GM11168 (cell line): ENCODE data around the gene KLF9.

ENCODE experiments used
- in situ Hi-C: fragments of 300-500 bp; cut with MboI; formaldehyde crosslinking; loops from one replicate; pipeline ENCODE4 v1.12.0; 2022; ENCODE audit warnings: low sequenced_read_pairs; ENCODE audit not compliant: unreplicated experiment

The KLF9 gene

GRCh38 chr9:70422371-70423043 is 8.1 kb upstream of the KLF9 start:
- in situ Hi-C loops = no loop called here

GRCh38 chr9:70421272-70422180 is 7.1 kb upstream of the KLF9 start:
- in situ Hi-C loops = no loop called here

DNA sequence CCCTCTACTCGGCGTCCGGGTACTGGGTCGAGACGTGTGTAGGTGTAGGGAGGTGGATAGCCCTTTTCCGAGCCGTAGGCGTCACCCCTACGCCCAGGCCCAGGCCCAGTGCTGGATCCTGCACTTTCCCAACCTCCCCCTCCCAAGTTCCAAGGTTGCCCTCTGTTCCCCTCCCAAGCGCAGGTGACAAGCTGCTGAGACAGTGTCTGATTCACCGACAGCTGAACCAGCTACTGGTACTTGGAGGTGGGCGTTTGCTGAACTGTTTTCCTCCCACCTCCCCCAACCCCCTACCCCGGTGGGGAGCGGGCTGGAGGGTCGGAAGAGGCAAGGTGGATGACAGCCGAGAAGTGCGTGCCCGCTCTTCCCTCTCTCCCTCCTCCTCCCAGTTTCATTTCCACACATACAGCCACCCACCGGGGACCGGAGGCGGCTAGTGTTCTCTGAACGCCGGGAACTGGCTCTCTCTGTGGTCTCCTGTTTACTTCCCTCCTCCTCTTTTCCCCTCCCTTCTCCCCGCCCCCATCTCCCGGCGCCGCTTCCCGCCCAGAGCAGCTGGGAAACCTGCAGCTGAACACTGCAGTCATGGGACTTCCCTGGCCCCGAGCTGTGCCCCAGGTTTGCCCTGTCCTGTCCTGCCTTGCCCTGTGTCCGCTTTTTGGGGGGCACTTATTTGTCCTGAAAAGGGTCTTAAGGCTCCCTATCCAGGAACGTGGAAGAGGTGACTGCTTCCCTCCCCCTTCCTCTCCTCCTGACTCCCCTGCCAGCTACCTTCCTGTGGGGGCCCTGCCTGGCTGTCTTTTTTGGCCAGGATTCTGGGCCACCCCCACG is 6.2 kb upstream of the KLF9 start:
- in situ Hi-C loops = no loop called here

DNA sequence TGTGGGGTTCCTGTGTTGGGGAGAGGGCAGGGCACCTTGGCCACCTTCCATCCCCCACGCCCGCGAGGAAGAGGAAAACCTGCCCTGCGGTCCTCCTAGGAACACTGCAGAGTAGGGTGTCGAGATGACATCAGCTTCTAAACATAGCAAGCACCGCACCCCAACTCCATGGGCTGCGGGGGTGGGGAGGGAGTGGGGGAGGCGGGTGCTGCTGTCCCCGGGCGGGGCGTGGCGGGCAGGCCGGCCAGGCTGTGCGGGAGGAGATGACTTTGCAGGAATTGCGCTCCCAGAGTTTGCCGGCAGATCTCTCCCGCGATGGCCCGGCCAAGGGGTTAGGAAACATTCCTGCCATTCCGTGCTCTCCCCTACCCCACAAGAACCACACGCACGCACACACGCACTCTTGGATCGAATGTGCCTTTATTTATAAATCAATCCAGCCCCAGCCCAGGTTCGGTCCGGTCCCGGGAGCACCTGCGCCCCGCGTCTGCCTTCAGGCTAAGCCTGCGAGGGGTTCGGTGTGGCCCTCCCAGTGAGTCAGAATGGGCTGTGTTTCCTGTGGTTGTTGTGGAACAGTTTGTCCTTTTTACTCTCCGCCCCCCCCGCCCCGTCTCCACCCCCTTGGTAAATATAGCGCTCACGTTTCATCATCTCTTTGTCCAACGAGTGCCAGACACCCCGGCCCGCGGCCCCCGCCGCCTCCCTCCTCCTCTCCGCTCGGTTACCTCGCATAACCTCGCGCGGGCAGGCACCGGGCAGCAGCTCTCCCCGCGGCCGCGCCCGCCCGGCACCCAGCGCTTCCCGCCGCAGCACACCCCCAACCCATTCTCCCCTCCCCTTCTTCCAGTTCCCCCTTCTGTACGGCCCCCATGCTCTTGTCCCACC is 5.3 kb upstream of the KLF9 start:
- in situ Hi-C loops = no loop called here

DNA sequence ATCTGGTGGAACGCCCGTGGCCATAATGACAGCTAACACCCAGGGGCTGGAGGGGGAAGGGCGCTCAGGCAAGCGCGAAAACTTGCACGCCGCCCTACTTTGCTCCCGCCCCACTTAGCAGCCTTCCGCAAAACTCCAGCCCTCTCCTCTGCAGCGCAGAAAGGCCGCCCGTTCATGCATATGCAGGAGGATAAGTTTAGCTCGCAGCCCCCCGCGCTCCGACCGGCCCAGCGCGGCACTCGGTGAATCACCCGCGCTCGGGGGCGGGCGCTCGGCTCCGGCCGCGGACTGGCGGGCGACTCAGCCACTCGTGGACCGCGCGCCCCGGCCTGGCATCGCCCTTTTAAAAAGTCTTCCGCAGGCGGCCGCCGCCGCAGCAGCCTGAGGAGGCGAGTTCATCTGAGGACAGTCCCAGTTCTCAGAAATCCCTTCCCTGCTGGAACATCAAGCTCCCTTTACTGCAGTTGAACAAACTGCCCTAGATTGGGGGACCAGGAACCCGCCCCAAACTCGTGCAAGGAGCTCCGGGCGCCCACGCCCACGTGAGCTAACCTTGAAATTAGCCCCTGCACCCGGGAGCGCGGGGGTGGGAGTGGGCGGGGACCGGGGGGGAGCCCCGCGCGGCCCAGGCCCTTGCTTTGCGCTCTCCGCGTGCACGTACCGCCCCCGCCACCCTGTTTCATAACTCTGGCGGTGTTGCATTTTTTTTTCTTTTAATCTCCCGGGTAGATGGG is 4.5 kb upstream of the KLF9 start:
- in situ Hi-C loops = no loop called here

- in situ Hi-C loops = no loop called here
These were observed 1.0 kb upstream of the KLF9 start for GRCh38 chr9:70415476-70415875.

DNA sequence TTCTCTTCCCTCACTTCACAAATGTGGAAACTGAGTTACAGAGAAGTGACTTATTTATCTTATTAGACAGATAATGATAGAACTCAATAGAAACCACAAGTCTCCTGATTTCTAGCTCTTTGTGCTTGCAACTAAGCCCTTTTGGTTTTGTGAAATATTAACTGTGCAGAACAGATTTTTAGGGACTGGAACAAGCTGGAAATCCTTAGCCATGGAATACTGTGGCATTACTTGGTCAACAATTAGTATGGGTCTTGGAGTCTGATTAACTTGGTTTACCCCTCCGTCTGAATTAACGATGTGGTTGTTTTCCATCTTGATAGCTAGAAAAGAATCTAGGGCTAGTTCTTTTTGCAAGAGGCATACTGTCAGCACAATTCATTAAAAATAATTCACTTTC is 584 bp upstream of the KLF9 start:
- in situ Hi-C loops = no loop called here

DNA sequence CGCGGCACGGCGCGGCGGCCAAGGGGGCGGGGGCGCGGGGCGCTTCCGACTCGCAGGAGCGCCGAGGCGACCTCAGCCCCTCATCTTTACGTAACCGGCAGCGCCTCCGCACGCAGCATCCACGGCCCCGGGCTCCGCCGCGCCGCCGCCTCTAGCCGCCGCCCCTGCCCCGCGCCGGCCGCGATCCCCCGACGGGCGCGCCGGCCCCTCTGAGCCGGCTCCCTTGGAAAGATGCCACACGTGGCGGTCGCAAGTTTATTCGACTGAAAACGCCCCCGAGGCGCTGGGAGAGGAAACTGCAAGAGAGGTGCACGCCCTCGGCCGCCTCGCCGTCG is 1.0 kb downstream of the KLF9 start:
- in situ Hi-C loops = no loop called here

DNA sequence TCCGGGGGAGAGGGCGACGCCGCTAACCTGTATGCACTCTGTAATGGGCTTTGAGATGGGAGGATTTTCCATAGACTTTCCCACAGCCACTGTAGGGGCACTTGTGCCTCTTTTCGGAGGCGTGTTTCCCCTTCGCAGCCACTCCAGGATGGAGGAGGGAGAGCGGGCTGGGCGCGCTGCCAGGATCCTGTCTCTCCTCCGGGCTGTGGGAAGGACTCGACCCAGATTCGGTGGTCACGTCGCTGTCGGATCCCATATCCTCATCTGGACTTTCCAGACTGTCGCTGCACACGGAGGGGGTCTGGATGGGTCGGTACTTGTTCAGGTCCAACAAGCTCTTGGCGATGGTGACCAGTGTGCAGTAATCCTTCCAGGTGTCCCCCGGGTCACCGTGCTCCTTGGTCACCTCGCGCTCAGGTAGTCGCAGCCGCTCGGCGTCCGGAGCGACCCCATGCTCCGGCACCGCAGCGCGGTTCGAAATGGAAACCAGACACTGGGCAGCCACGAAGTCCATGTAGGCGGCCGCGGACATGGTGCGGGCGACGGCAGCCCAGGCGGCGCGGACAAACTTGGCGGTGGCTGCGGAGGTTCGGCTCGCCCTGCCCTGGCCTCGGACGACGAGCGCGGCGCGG is 1.5 kb downstream of the KLF9 start:
- in situ Hi-C loops = no loop called here

DNA sequence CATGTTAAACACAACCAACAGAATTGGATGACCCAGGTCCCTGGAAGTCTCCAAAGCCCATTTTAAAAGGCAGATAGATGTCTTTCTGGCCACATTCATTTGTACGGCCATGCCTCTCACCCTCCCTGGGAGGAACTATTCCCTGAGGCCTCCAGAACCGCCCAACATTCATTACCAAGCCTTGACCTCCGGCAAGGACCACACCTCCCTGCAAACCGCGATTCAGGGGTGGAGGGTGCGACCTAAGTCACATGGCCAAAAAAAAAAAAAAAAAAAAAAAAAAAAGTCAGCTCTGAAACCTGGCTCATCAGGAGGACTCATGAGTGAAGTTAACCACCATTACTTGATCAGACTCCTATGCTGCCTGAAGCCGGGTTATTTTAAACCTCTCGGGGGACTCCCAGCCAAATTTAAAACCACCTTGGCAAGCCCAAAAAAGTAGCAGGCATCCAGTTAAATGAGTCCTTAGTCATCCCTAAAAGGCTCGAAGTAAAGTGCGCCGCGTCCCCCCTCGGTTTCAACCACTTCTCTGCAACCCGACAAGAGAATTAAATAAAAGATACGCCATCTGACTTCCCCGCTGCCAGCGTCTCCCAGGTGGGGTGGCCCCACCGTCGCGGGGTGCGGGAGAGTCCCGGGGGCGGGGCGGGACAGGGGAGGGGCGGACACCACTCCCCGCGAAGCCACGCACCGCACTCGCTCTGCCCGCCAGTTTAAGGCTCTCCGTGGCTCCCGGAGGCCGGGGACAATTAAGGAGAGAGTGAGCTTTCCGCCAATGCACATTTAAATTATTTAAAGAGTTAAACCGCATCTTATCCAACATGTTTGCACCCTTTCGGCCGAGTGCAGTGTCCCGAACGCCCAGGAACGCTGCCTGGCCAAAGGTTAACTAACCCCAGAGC is 2.3 kb downstream of the KLF9 start:
- in situ Hi-C loops = no loop called here

- in situ Hi-C loops = no loop called here
These were observed 3.1 kb downstream of the KLF9 start for GRCh38 chr9:70411121-70411929.

DNA sequence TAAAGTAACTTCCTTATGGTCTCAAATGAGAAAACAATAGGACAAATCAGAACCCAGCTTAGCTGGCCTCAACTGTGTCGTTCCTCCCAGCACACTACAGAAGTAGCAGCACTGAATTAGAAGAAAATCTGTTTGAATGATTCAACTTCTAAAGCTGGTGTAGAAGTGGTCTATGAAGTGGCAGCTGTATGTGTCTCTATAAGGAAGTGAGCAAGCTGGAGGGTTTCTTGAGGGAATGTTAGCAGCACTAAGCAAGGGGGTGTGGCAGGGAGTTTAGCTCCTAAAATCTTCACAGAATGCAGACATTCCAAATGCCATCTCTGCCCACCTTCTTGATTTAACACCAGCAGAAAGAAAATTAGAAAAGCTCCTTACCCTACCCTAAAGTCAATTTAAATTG is 4.1 kb downstream of the KLF9 start:
- in situ Hi-C loops = no loop called here

GRCh38 chr9:70409800-70410199 is 4.7 kb downstream of the KLF9 start:
- in situ Hi-C loops = no loop called here

DNA sequence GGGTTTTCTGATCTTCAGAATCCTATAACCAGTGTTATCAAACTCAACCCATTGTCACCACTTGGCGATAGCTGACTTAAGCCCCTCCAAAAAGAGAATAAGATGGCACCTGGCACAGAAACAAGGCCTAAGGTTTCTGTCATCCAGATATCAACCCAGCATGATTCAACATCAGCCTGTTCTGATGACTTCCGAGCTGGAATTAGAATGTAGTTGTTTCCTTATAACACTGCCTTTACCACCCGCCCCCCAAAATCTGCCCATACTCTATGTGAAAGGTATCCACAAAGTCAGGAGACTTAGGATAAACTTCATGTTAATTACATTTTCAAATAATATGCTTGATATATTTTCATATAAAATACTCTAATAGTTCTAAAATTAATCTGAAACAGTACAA is 5.2 kb downstream of the KLF9 start:
- in situ Hi-C loops = no loop called here

DNA sequence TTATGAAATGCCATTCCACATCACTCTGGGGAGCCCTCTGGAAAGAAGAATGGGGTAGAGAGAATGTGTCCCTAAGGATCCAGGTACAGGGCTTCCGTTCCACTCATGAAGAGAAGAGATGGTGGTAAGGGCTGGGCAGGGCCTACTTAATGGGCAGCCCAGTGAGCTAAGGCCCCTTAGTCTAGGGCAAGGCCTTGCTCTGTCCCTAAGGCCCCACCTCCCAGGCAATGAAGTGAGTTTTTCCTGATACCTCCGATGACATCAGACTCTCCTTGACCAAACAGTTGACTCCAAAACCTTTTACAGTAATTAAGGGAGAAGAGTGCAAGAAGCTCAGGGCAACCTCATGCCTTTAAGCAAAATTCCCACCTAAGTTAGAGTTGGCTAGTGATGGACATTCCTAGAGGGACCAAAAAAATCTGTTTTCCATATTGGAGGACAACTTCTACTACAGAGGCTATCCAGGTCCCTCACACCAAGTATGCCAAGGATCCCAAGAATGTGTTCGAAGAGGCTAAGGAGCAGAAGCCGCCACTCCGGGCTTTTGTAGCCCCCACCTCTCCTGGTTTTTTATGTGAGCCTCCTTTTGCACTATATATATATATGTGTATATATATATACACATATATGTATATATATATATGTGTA is 5.9 kb downstream of the KLF9 start:
- in situ Hi-C loops = no loop called here

DNA sequence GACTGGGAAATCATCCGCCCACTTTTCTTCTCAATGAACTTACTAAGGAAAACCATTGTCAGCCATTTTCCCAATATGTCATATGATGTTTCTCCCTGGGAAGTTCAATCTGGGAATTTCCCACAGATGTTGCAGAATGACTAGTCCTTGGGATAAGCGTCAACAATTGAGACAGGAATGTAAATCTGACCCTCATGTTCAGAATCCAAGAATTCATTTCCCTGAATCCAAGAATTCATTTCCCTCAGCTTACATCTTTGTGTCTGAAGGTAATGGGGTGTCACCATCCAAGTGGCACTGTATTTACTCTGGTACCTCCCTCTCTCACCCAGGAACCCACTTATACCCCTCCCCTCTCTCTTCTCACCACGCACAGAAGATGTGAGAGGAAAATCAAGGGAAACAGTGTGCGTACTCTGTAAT is 7.4 kb downstream of the KLF9 start:
- in situ Hi-C loops = no loop called here

DNA sequence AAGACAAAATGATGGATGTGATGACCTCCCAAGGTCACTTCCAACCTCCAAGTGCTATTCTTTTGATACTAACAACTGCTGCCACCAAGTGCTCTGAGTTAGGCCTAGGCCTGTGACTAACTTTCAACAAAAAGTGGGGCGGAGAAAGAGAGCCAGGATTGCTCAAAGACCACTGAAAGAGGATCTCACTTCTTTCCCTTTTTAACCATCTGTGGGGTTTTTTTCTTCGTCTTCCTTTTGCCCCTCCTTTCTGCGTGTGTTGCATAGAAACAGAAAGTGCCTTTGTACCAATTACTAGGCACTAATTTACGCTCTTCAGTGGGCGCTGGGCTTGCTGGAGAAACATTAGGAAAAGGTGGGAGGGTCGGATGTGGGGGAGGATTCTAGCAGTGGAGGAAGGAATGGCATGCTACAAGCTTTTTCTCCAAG is 8.0 kb downstream of the KLF9 start:
- in situ Hi-C loops = no loop called here
